ENCODE results near the gene UNC13C. TPM values are rescaled to one million over a fixed set of nuclear protein-coding genes. Genes with fewer than 3 reads are reported as not detected.

UNC13C gene
- total and polyA plus RNA-seq, 4 donors, result 0.05 to 16.0 (median 0.12) TPM; not detected in 1

GRCh38 chr15:54094661-54095060, 116.4 kb downstream of the UNC13C start:
- peaks cover 0 to 2% (median 1%) of the 10 kb centered on the region in 4 donors for H3K36me3 ChIP-seq (ENCODE audit: control insufficient read depth in 4 of 4, insufficient read depth in 4 of 4, low read length in 4 of 4)
- no peak for TF ChIP-seq CTCF (IDR thresholded peaks at IDR 0.05; ENCODE audit: control extremely low read depth, extremely low read depth)
- no peaks in the 10 kb centered on the region for H3K4me1 ChIP-seq (ENCODE audit: control insufficient read depth in 5 of 5, insufficient read depth in 5 of 5, low read length in 5 of 5)
- H3K9ac ChIP-seq (ENCODE audit: insufficient read depth in 1 of 2, low read length in 2 of 2), result no peak overlapping the region
- DNase-seq (no peak), ATAC-seq (ENCODE audit: insufficient read depth, low FRiP score) (no peak)
- no peak overlapping the region for H3K27ac ChIP-seq (ENCODE audit: low read depth in 1 of 2, low read length in 1 of 2)
- H3K4me3 ChIP-seq, result no peak overlapping the region
- H3K9me3 ChIP-seq (ENCODE audit: control insufficient read depth in 4 of 4, insufficient read depth in 3 of 4, low read length in 3 of 4), result peaks cover 0 to 4% (median 0%) of the 10 kb centered on the region in 4 donors
- no peaks in the 10 kb centered on the region for H3K27me3 ChIP-seq (ENCODE audit: control insufficient read depth in 3 of 3, insufficient read depth in 3 of 3, low read length in 2 of 3)
- WGBS, 2 donors, result 85 to 89% methylated on average over 1 of the region's 1 CpG

GRCh38 chr15:54097019-54097418, 118.8 kb downstream of the UNC13C start:
- DNase-seq, result no peak
- peaks cover 0 to 4% (median 0%) of the 10 kb centered on the region in 4 donors for H3K9me3 ChIP-seq (ENCODE audit: control insufficient read depth in 4 of 4, insufficient read depth in 3 of 4, low read length in 3 of 4)
- TF ChIP-seq CTCF (IDR thresholded peaks at IDR 0.05; ENCODE audit: control extremely low read depth, extremely low read depth), result no peak
- no peak for ATAC-seq (ENCODE audit: insufficient read depth, low FRiP score)
- H3K27ac ChIP-seq (ENCODE audit: low read depth in 1 of 2, low read length in 1 of 2), result no peak overlapping the region
- no peaks in the 10 kb centered on the region for H3K4me1 ChIP-seq (ENCODE audit: control insufficient read depth in 5 of 5, insufficient read depth in 5 of 5, low read length in 5 of 5)
- no peaks in the 10 kb centered on the region for H3K27me3 ChIP-seq (ENCODE audit: control insufficient read depth in 3 of 3, insufficient read depth in 3 of 3, low read length in 2 of 3)
- no peak overlapping the region for H3K4me3 ChIP-seq
- peaks cover 0 to 2% (median 1%) of the 10 kb centered on the region in 4 donors for H3K36me3 ChIP-seq (ENCODE audit: control insufficient read depth in 4 of 4, insufficient read depth in 4 of 4, low read length in 4 of 4)
- no peak overlapping the region for H3K9ac ChIP-seq (ENCODE audit: insufficient read depth in 1 of 2, low read length in 2 of 2)

- no peak for DNase-seq
- H3K4me1 ChIP-seq (ENCODE audit: control insufficient read depth in 5 of 5, insufficient read depth in 5 of 5, low read length in 5 of 5), result no peaks in the 10 kb centered on the region
- ATAC-seq (ENCODE audit: insufficient read depth, low FRiP score), result no peak
- H3K9ac ChIP-seq (ENCODE audit: insufficient read depth in 1 of 2, low read length in 2 of 2), result no peak overlapping the region
- TF ChIP-seq CTCF (IDR thresholded peaks at IDR 0.05; ENCODE audit: control extremely low read depth, extremely low read depth), result no peak
- H3K36me3 ChIP-seq (ENCODE audit: control insufficient read depth in 4 of 4, insufficient read depth in 4 of 4, low read length in 4 of 4), result peaks cover 0 to 2% (median 1%) of the 10 kb centered on the region in 4 donors
- H3K27me3 ChIP-seq (ENCODE audit: control insufficient read depth in 3 of 3, insufficient read depth in 3 of 3, low read length in 2 of 3), result no peaks in the 10 kb centered on the region
- no peak overlapping the region for H3K4me3 ChIP-seq
- H3K27ac ChIP-seq (ENCODE audit: low read depth in 1 of 2, low read length in 1 of 2), result no peak overlapping the region
- WGBS, 2 donors, result 49 to 64% methylated on average over 1 of the region's 1 CpG
- peaks cover 0 to 4% (median 0%) of the 10 kb centered on the region in 4 donors for H3K9me3 ChIP-seq (ENCODE audit: control insufficient read depth in 4 of 4, insufficient read depth in 3 of 4, low read length in 3 of 4)
Measured at GRCh38 chr15:54099010-54099409, 120.8 kb downstream of the UNC13C start.

- peaks cover 0 to 2% (median 0%) of the 10 kb centered on the region in 4 donors for H3K36me3 ChIP-seq (ENCODE audit: control insufficient read depth in 4 of 4, insufficient read depth in 4 of 4, low read length in 4 of 4)
- H3K27ac ChIP-seq (ENCODE audit: low read depth in 1 of 2, low read length in 1 of 2), result no peak overlapping the region
- 79 to 87% methylated on average over 10 of the region's 10 CpGs for WGBS, 2 donors
- H3K4me1 ChIP-seq (ENCODE audit: control insufficient read depth in 5 of 5, insufficient read depth in 5 of 5, low read length in 5 of 5), result no peaks in the 10 kb centered on the region
- no peaks in the 10 kb centered on the region for H3K27me3 ChIP-seq (ENCODE audit: control insufficient read depth in 3 of 3, insufficient read depth in 3 of 3, low read length in 2 of 3)
- TF ChIP-seq CTCF (IDR thresholded peaks at IDR 0.05; ENCODE audit: control extremely low read depth, extremely low read depth), result no peak
- no peaks in the 10 kb centered on the region for H3K9me3 ChIP-seq (ENCODE audit: control insufficient read depth in 4 of 4, insufficient read depth in 3 of 4, low read length in 3 of 4)
- DNase-seq (peak in 2 of 3 donors; percentile 20 to 42), ATAC-seq (ENCODE audit: insufficient read depth, low FRiP score) (no peak)
- no peak overlapping the region for H3K4me3 ChIP-seq
- no peak overlapping the region for H3K9ac ChIP-seq (ENCODE audit: insufficient read depth in 1 of 2, low read length in 2 of 2)
Measured at GRCh38 chr15:54101664-54102270, 123.5 kb downstream of the UNC13C start.

Measured in lung (tissue), 12 donors.